A549 (cell line): Measurements from ENCODE around the gene CDK7. TPM values are rescaled to one million over a fixed set of nuclear protein-coding genes. Genes with fewer than 3 reads are reported as not detected.

Experiments used
- ATAC-seq, 2 experiments: fragments of 200-7000 bp in 1 of 2; fragments of >200 bp in 1 of 2; cut with Nextera tagmentation in 1 of 2; cut with Tn5 transposase in 1 of 2; 3 replicates each; pipeline versions ENCODE4 v1.8.0 to v1.9.1; 2018 to 2020; ENCODE audit warnings: mild to moderate bottlenecking in 1 of 2, moderate library complexity in 1 of 2
- CTCF ChIA-PET: fragments of 300-600 bp; sonication (Branson Sonifier 250); formaldehyde crosslinking; extraction: SDS; loops from one replicate; lab custom pipeline; 2021; ENCODE audit warnings: antibody characterized with exemption, inconsistent platforms; lab: Yijun Ruan, JAX
- POLR2A ChIA-PET: fragments of 350-600 bp; formaldehyde crosslinking; extraction: SDS; loops from one replicate; lab custom pipeline; 2021; ENCODE audit warnings: antibody characterized with exemption, inconsistent platforms; lab: Yijun Ruan, JAX
- DNase-seq, 2 experiments: peaks; one replicate each; pipeline versions ENCODE4 v3.0.0 to v3.0.0-alpha.2; 2011 to 2016; ENCODE audit warnings: low read depth in 1 of 2, low spot score in 1 of 2
- FAIRE-seq: peaks from 2 replicates; lab custom pipeline; 2011; peaks lifted over from hg19 to GRCh38; lab: Jason Lieb, UNC
- H3K27ac ChIP-seq, 2 experiments: fragments of >200 bp; sonication (Bioruptor Twin); formaldehyde crosslinking; 3 replicates each; pipeline ENCODE4 v1.5.1; 2016 to 2017
- H3K4me1 ChIP-seq: fragments of >200 bp; sonication (Bioruptor Twin); formaldehyde crosslinking; 3 replicates; pipeline ENCODE4 v1.6.1; 2016
- H3K4me2 ChIP-seq: fragments of >200 bp; sonication (Bioruptor Twin); formaldehyde crosslinking; 3 replicates; pipeline ENCODE4 v1.6.1; 2016
- H3K4me3 ChIP-seq: fragments of >200 bp; sonication (Bioruptor Twin); formaldehyde crosslinking; 3 replicates; pipeline ENCODE4 v1.5.1; 2016
- H3K9me3 ChIP-seq: fragments of >200 bp; sonication (Bioruptor Twin); formaldehyde crosslinking; 3 replicates; pipeline ENCODE4 v1.6.1; 2016
- BCL3 ChIP-seq: fragments of >200 bp; sonication (Bioruptor Twin); formaldehyde crosslinking; IDR thresholded peaks from 3 replicates; pipeline ENCODE4 v1.6.1; 2016
- BHLHE40 ChIP-seq: IDR thresholded peaks from 2 replicates; pipeline ENCODE4 v1.6.1; 2012; ENCODE audit warnings: low read depth, low read length, inconsistent platforms
- EP300 ChIP-seq, 2 experiments: fragments of >200 bp; sonication (Bioruptor Twin); formaldehyde crosslinking; IDR thresholded peaks; 2 replicates in 1 of 2; 3 replicates in 1 of 2; pipeline ENCODE4 v1.6.1; 2016 to 2017
- HEYL ChIP-seq: fragments of 250-450 bp; sonication (Bioruptor Pico); IDR thresholded peaks from 2 replicates; pipeline ENCODE4 v1.8.0; 2021; ENCODE audit warnings: mild to moderate bottlenecking, moderate library complexity
- HOXB13 ChIP-seq: fragments of 250-450 bp; sonication (Bioruptor Pico); IDR thresholded peaks from 2 replicates; pipeline ENCODE4 v1.5.0; 2020; ENCODE audit warnings: low read depth, mild to moderate bottlenecking, moderate library complexity
- JUN ChIP-seq, 2 experiments: fragments of >200 bp; sonication (Bioruptor Twin); formaldehyde crosslinking; IDR thresholded peaks; 2 replicates in 1 of 2; 3 replicates in 1 of 2; pipeline ENCODE4 v1.6.1; 2016 to 2017
- KDM1A ChIP-seq: fragments of 200-600 bp; sonication (generic); IDR thresholded peaks from 2 replicates; pipeline ENCODE4 v1.6.1; 2016; ENCODE audit warnings: low read depth, mild to moderate bottlenecking
- KDM5A ChIP-seq: fragments of 200-600 bp; sonication (generic); IDR thresholded peaks from 2 replicates; pipeline ENCODE4 v1.6.1; 2016; ENCODE audit warnings: antibody characterized with exemption, mild to moderate bottlenecking
- MAFK ChIP-seq: fragments of 450-650 bp; IDR thresholded peaks from 2 replicates; pipeline ENCODE4 v1.6.1; 2014; ENCODE audit not compliant: partially characterized antibody
- MAX ChIP-seq: IDR thresholded peaks from 2 replicates; pipeline ENCODE4 v1.6.1; 2012
- MYC ChIP-seq: IDR thresholded peaks from 2 replicates; pipeline ENCODE4 v1.6.1; 2012; ENCODE audit warnings: mild to moderate bottlenecking, inconsistent platforms, low read length, improper control_type of control experiment, borderline replicate concordance
- NR3C1 ChIP-seq: fragments of >200 bp; sonication (Bioruptor Twin); formaldehyde crosslinking; IDR thresholded peaks from 3 replicates; pipeline ENCODE4 v1.6.1; 2017
- PHF8 ChIP-seq: fragments of 200-600 bp; sonication (generic); IDR thresholded peaks from 2 replicates; pipeline ENCODE4 v1.6.1; 2016; ENCODE audit warnings: low read depth, mild to moderate bottlenecking, antibody characterized with exemption, moderate library complexity, borderline replicate concordance
- POLR2A ChIP-seq: IDR thresholded peaks from 2 replicates; pipeline ENCODE4 v1.6.1; 2012; ENCODE audit warnings: mild to moderate bottlenecking, low read length
- POLR2AphosphoS2 ChIP-seq: conservative IDR thresholded peaks from 2 replicates; pipeline ENCODE4 v1.6.1; 2012; ENCODE audit warnings: low read length, improper control_type of control experiment, inconsistent platforms
- SMC3 ChIP-seq: fragments of >200 bp; sonication (Bioruptor Twin); formaldehyde crosslinking; IDR thresholded peaks from 3 replicates; pipeline ENCODE4 v1.6.1; 2018; ENCODE audit warnings: inconsistent platforms
- TP53 ChIP-seq: fragments of 250-450 bp; sonication (Bioruptor Pico); IDR thresholded peaks from 2 replicates; pipeline ENCODE4 v1.5.0; 2021; ENCODE audit warnings: mild to moderate bottlenecking, moderate library complexity
- ZC3H11A ChIP-seq: fragments of 450-650 bp; IDR thresholded peaks from 2 replicates; pipeline ENCODE4 v1.6.1; 2014; ENCODE audit warnings: antibody characterized with exemption, mild to moderate bottlenecking
- WGBS: methylation state at CpG from one replicate; pipeline ENCODE4 v1.1.6; 2017; ENCODE audit errors: missing lambda C conversion rate; 5-methylcytosine and 5-hydroxymethylcytosine counted together
- polyA plus RNA-seq, 4 experiments: library from polyadenylated mRNA; depleted of rRNA in 3 of 4; stranded (reverse); fragments of >200 nt; fragmentation: RNase III in 1 of 4; extraction: RNeasy Plus Mini Kit Qiagen cat#74134 plus additional on column Dnase treatment in 1 of 4; gene quantifications; 2 replicates in 3 of 4; 3 replicates in 1 of 4; pipeline ENCODE4 v1.2.3, GENCODE V29; 2011 to 2017
- TF ChIP-seq, protein P1 (sequence below): IDR thresholded peaks from 2 replicates; pipeline ENCODE4 v1.6.1; 2012
- TF ChIP-seq, protein P2 (sequence below): fragments of >200 bp; sonication (Bioruptor Twin); formaldehyde crosslinking; IDR thresholded peaks from 3 replicates; pipeline ENCODE4 v1.5.1; 2016
- TF ChIP-seq, protein P3 (sequence below): fragments of 200-600 bp; sonication (generic); IDR thresholded peaks from 2 replicates; pipeline ENCODE4 v1.6.1; 2016; ENCODE audit warnings: antibody characterized with exemption, mild to moderate bottlenecking, moderate library complexity

The CDK7 gene
- polyA plus RNA-seq, 2 of the 4 experiments (the other 2 are of a cell fraction): 63.6 to 118 TPM

DNA sequence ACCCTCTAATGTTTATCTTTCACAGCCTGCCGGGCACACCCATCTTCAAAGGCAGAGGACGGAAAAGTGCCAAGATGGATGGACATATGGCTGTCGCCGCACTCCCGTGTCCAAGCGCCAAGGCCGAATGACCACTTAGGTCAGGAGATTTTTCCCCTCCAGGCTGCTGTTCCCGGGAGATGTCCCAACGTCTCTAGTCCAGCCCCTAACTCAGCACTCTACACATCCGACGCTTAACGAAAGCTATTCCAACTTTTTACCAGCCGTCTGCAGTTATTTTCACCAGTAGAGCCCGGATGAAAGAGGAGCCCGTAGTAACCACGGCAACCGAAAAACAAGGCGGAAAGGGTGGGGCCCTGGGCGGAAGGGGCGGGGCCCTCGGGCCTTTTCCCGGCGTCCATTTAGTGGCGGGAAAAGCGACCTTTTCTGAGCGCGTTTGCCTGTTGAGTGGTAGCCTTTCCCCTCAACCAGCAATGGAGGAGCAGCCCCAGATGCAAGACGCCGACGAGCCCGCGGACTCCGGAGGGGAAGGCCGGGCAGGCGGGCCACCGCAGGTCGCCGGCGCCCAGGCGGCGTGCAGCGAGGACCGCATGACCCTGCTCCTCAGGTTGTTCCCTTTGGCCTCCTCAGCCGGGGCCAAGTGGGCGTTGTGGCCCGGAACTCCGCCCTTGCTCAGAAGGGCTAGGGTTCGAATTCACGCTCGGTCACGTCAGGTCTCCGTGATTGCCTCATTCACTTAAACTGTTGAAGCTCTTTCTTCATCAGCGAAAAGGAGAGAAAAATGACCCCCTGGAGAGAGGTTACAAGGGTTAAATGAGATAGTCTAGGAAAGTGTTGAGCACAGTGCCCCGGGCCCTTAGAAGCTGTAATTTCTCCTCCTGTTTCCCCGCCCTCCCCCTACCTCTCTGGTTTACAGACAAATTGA lies 45.3 kb upstream of the CDK7 start, which contains the start of gene CENPH (continued):
- TF ChIP-seq, protein P1, sequence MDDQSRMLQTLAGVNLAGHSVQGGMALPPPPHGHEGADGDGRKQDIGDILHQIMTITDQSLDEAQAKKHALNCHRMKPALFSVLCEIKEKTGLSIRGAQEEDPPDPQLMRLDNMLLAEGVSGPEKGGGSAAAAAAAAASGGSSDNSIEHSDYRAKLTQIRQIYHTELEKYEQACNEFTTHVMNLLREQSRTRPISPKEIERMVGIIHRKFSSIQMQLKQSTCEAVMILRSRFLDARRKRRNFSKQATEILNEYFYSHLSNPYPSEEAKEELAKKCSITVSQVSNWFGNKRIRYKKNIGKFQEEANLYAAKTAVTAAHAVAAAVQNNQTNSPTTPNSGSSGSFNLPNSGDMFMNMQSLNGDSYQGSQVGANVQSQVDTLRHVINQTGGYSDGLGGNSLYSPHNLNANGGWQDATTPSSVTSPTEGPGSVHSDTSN: peak; percentile 8; the same call in 1 of the 2 replicates
- TF ChIP-seq PHF8: peak; percentile 32; the same call in 1 of the 2 replicates
- TF ChIP-seq ZC3H11A: no peak
- TF ChIP-seq, protein P2, sequence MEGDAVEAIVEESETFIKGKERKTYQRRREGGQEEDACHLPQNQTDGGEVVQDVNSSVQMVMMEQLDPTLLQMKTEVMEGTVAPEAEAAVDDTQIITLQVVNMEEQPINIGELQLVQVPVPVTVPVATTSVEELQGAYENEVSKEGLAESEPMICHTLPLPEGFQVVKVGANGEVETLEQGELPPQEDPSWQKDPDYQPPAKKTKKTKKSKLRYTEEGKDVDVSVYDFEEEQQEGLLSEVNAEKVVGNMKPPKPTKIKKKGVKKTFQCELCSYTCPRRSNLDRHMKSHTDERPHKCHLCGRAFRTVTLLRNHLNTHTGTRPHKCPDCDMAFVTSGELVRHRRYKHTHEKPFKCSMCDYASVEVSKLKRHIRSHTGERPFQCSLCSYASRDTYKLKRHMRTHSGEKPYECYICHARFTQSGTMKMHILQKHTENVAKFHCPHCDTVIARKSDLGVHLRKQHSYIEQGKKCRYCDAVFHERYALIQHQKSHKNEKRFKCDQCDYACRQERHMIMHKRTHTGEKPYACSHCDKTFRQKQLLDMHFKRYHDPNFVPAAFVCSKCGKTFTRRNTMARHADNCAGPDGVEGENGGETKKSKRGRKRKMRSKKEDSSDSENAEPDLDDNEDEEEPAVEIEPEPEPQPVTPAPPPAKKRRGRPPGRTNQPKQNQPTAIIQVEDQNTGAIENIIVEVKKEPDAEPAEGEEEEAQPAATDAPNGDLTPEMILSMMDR: no peak
- TF ChIP-seq POLR2A: peak; percentile 60
- 0 out of 2 replicates have a peak, but pooled peaks have one; percentile 18 for TF ChIP-seq TP53 (CRISPR knock-in tag)
- TF ChIP-seq KDM5A: peak; percentile 75
- TF ChIP-seq MAX: peak; percentile 89
- no peak for TF ChIP-seq EP300 (IDR thresholded peaks at IDR 0.05)
- TF ChIP-seq KDM1A: no peak
- TF ChIP-seq SMC3: no peak
- TF ChIP-seq JUN (IDR thresholded peaks at IDR 0.05): peak; percentile 13 to 94; a peak in 4 of 5 replicates
- no peak for TF ChIP-seq POLR2AphosphoS2

GRCh38 chr5:69202497-69202896 lies 32.2 kb upstream of the CDK7 start:
- ChIA-PET POLR2A (no interaction called here), CTCF (no interaction called here)
- no peak for TF ChIP-seq ZC3H11A
- no peak for TF ChIP-seq BCL3
- no peak for TF ChIP-seq HOXB13
- TF ChIP-seq NR3C1: no peak
- TF ChIP-seq HEYL: no peak
- TF ChIP-seq MYC: no peak
- TF ChIP-seq BHLHE40: no peak
- TF ChIP-seq MAFK: no peak
- TF ChIP-seq, protein P3, sequence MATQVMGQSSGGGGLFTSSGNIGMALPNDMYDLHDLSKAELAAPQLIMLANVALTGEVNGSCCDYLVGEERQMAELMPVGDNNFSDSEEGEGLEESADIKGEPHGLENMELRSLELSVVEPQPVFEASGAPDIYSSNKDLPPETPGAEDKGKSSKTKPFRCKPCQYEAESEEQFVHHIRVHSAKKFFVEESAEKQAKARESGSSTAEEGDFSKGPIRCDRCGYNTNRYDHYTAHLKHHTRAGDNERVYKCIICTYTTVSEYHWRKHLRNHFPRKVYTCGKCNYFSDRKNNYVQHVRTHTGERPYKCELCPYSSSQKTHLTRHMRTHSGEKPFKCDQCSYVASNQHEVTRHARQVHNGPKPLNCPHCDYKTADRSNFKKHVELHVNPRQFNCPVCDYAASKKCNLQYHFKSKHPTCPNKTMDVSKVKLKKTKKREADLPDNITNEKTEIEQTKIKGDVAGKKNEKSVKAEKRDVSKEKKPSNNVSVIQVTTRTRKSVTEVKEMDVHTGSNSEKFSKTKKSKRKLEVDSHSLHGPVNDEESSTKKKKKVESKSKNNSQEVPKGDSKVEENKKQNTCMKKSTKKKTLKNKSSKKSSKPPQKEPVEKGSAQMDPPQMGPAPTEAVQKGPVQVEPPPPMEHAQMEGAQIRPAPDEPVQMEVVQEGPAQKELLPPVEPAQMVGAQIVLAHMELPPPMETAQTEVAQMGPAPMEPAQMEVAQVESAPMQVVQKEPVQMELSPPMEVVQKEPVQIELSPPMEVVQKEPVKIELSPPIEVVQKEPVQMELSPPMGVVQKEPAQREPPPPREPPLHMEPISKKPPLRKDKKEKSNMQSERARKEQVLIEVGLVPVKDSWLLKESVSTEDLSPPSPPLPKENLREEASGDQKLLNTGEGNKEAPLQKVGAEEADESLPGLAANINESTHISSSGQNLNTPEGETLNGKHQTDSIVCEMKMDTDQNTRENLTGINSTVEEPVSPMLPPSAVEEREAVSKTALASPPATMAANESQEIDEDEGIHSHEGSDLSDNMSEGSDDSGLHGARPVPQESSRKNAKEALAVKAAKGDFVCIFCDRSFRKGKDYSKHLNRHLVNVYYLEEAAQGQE: no peak
- Histone ChIP-seq H3K4me2 (no peak overlapping the region), H3K4me3 (no peak overlapping the region), H3K4me1 (peaks cover 13% of the 10 kb centered on the region; the same call in 2 of the 3 replicates), H3K27ac (no peak overlapping the region), H3K9me3 (no peaks in the 10 kb centered on the region)
- ATAC-seq (no peak), FAIRE-seq (no peak), DNase-seq (no peak)
- 94% methylated on average over 1 of the region's 1 CpG for WGBS
